Motor neuron (in vitro differentiated cells): Measurements from ENCODE around the gene INSC. TPM values are rescaled to one million over a fixed set of nuclear protein-coding genes. Genes with fewer than 3 reads are reported as not detected.

Source experiments
- ATAC-seq, 8 experiments: fragments of 200-7000 bp; cut with Tn5 transposase; replicated peaks in 6 of 8; 2 replicates each; pipeline ENCODE4 v1.8.0; 2021; ENCODE audit warnings: mild to moderate bottlenecking in 8 of 8, moderate library complexity in 8 of 8
- H3K27ac ChIP-seq, 2 donors: fragments of 250-450 bp; sonication (Bioruptor Pico); 2 replicates each; pipeline ENCODE4 v1.9.0; 2021; ENCODE audit warnings: antibody characterized with exemption in 2 of 2, mild to moderate bottlenecking in 2 of 2, moderate library complexity in 1 of 2
- H3K4me1 ChIP-seq, 2 donors: fragments of 250-450 bp; sonication (Bioruptor Pico); replicated peaks in 1 of 2; 2 replicates each; pipeline ENCODE4 v1.6.1; 2021; ENCODE audit warnings: antibody characterized with exemption in 2 of 2, mild to moderate bottlenecking in 2 of 2, moderate library complexity in 1 of 2
- H3K4me3 ChIP-seq, 5 donors: fragments of 250-450 bp; sonication (Bioruptor Pico); 2 replicates each; pipeline ENCODE4 v1.9.0; 2021; ENCODE audit warnings: antibody characterized with exemption in 5 of 5, mild to moderate bottlenecking in 5 of 5, moderate library complexity in 4 of 5
- WGBS, 10 experiments: fragments of 450-650 bp; shearing (Covaris generic); methylation state at CpG; one replicate each; pipeline ENCODE4 v1.0.0; 2022; 5-methylcytosine and 5-hydroxymethylcytosine counted together
- in situ Hi-C, 9 experiments: fragments of 400-800 bp; cut with MboI; loops; one replicate each; pipeline ENCODE4 v1.15.0; 2021; ENCODE audit warnings: low sequenced_read_pairs in 9 of 9, low pct_unique_long_range_greater_than_20kb in 2 of 9; ENCODE audit not compliant: unreplicated experiment in 9 of 9
- total RNA-seq, 8 experiments: library from RNA; unstranded; fragments of 300-600 nt; gene quantifications; 2 replicates each; pipeline versions ENCODE4 v1.2.3 to v1.2.4, GENCODE V29; 2022

INSC gene
- total RNA-seq, 8 experiments from 2014 or later: 0.13 to 9.3 (median 0.40) TPM

DNA sequence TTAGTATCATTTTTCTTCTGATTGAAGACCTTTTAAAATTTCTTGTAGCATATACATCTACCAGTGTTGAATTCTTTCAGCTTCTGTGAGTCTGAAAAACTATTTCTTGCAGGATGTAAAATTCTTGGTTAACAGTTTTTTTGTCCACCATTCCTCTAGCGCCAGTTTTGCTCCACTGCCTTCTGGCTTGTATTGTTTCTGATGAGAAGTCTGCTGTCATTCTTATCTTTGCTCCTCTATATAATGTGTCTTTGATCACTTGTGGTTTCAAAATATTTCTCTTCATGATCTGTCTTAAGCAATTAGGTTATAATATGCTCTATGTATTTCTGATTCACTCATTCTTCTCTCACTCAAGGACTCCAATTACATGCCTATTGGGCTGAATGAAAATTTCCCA, 152.3 kb downstream of the INSC start:
- in situ Hi-C loops: no loop called here
- Histone ChIP-seq H3K27ac (no peak overlapping the region), H3K4me1 (no peaks in the 10 kb centered on the region), H3K4me3 (no peak overlapping the region)
- ATAC-seq: no peak
- 0 to 100% (median 100%) methylated on average over 1 of the region's 1 CpG; no CpG with 5 or more reads in 1 of the 10 experiments for WGBS, 10 experiments

DNA sequence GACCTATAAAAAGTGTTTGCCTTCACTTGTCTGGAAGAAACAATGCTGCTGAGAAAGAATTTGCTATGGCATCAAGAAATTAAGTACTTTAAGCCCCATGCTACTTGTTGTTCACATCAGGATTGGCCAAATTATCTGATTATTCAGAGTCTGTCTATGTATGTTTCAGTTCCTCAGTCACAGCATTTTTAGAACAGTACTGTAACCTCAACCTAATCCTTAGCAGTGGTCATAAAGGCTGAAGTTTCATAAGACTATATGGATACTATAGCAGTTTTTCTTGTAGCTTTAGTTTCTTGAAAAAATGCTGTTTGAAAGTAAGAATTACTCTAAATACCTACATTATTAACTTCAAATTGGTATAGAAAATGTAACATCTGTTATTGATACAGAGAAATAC, 153.9 kb downstream of the INSC start:
- no peak overlapping the region for H3K27ac ChIP-seq
- H3K4me3 ChIP-seq: no peak overlapping the region
- H3K4me1 ChIP-seq: no peaks in the 10 kb centered on the region
- in situ Hi-C loops: no loop called here
- no peak for ATAC-seq

DNA sequence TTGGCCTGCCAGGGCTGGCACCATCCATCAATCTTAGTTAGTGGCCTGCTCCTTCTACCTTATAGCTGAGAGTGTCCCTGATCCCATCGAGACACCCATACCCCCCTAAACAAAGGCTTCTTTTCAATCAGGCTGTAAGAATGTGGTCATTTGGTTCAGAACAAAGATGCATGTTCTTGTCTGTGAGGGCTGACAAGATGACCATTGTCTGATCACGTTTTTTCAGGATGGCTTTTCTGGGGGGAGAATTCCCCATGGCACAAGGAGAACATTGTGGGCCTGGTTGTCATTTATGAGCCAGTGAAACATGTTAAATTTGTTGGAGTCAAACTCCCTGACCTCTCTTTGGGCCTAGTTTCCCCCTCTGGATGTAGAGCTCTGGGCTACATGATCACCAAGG, 160.4 kb downstream of the INSC start:
- H3K27ac ChIP-seq: no peak overlapping the region
- peaks cover 4 to 8% of the 10 kb centered on the region in 2 donors for H3K4me1 ChIP-seq
- in situ Hi-C loops: no loop called here
- no peak overlapping the region for H3K4me3 ChIP-seq
- peak in 2 of 8 experiments; percentile 27 to 48 for ATAC-seq
- 0 to 10% (median 0%) methylated on average over 1 to 2 of the region's 2 CpGs; no CpG with 5 or more reads in 5 of the 10 experiments for WGBS, 10 experiments

DNA sequence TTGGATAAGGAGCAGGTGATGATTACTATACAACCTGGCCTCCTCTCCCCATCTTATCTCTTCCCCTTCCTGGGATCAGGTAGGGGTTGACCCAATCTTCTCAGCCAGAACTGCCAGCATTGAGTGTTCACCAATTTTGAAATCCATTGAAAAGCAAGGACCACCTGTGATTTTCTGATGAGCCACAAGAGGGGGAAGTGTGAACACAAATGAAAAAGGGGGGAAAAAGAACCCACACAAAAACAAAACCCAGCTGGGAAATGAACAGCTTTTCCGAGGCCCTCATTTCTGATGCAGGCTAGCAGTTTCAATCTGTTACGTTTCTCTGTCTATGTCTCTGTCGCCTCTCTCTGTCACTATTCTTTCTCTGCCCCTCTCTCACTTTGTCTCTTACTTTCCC, 161.9 kb downstream of the INSC start:
- Histone ChIP-seq H3K4me3 (no peak overlapping the region), H3K27ac (no peak overlapping the region), H3K4me1 (peaks cover 4 to 8% of the 10 kb centered on the region in 2 donors)
- 0 to 20% (median 5%) methylated on average over 1 to 3 of the region's 3 CpGs; no CpG with 5 or more reads in 2 of the 10 experiments for WGBS, 10 experiments
- ATAC-seq: peak in 6 of 8 experiments; percentile 23 to 55 (median 36)
- in situ Hi-C loops: no loop called here

DNA sequence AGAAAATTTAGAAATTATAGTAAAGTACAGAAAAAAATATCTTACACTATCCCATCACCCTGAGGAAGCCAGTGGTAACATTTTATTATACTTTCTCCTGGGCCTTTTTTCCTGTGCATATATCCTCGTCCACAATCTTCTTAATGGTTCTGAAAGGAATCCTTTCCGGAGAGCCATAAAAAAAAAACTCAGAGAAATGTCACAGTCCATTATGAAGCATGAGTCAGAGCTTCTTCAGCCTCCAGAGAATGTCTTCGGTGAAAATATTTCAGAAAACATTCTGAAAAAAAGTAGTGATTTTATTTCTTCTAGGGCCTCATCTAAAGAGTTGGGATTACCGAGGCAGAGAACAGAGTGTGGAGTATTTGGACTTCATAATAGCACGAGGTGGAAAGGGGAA, 163.4 kb downstream of the INSC start:
- no peak overlapping the region for H3K27ac ChIP-seq
- in situ Hi-C loops: no loop called here
- peak in 5 of 8 experiments; percentile 45 to 86 (median 68) for ATAC-seq
- H3K4me1 ChIP-seq: peaks cover 4 to 8% of the 10 kb centered on the region in 2 donors
- H3K4me3 ChIP-seq: no peak overlapping the region
- 24 to 100% (median 77%) methylated on average over 2 to 5 of the region's 5 CpGs for WGBS, 10 experiments

DNA sequence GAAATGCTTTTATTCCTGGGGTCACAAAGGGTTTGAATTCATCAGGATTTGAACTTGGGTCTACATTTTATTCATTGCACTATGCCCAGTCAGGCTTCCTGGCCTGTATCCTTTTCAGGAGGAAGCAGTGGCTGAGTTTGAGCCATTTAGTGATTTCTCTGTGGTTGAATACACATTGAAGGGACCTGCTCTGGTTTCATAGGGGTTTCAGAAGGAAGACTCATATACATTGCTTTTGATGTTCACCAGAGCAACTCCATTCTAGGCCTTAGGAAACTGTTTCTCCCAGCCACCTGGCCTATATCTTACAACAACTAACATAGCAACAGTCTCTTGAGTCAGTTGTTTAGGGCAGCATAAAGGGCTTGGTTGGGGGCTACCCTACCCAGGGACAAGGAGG, 165.7 kb downstream of the INSC start:
- in situ Hi-C loops: no loop called here
- H3K4me3 ChIP-seq: no peak overlapping the region
- H3K4me1 ChIP-seq: peaks cover 4 to 5% of the 10 kb centered on the region in 2 donors
- H3K27ac ChIP-seq: no peak overlapping the region
- ATAC-seq: no peak

DNA sequence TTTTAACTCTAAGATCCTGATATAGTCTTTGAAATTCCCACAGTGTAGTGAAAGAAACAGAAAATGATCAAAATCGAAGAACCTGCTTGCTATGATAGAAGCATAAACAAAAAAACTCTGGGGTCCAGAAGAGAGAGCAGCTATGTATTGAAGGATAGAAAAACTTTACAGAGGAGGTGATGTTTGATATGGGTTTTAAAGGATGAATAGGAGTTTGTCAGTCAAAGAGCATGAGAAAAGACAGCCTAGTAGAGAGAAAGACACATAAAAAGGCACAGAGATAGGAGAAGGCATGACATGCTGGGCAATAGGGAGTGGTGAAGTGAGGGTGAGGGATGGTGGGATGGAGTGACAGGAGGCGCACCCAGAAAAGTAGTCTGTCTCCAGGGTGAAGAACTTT, 168.0 kb downstream of the INSC start:
- Histone ChIP-seq H3K4me1 (no peaks in the 10 kb centered on the region), H3K4me3 (no peak overlapping the region), H3K27ac (no peak overlapping the region)
- WGBS, 10 experiments: 0 to 100% (median 78%) methylated on average over 1 to 2 of the region's 2 CpGs
- in situ Hi-C loops: no loop called here
- ATAC-seq: no peak

DNA sequence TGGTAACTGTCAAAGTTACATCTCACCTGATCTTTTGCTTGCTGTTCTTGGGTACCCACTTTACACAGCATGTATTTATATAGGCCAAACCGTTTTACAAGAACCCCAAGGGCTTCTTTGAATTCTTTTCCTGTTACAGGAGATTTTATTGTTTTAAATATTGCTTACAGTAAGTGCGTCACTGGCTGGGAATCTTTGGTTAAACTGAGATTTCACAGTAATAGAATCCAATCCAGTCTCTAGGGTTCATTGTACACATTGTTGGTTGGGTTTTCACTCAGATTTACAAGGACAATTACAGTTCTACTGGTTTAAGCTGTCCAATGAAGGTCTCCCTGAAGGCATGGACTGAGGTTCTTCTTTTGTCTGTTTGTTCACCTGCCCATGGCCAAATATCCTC, 171.7 kb downstream of the INSC start:
- Histone ChIP-seq H3K27ac (no peak overlapping the region), H3K4me3 (no peak overlapping the region), H3K4me1 (peaks cover 0 to 4% of the 10 kb centered on the region in 2 donors)
- in situ Hi-C loops: no loop called here
- no peak for ATAC-seq
- WGBS, 10 experiments: 17 to 100% (median 70%) methylated on average over 1 to 2 of the region's 2 CpGs; no CpG with 5 or more reads in 1 of the 10 experiments

DNA sequence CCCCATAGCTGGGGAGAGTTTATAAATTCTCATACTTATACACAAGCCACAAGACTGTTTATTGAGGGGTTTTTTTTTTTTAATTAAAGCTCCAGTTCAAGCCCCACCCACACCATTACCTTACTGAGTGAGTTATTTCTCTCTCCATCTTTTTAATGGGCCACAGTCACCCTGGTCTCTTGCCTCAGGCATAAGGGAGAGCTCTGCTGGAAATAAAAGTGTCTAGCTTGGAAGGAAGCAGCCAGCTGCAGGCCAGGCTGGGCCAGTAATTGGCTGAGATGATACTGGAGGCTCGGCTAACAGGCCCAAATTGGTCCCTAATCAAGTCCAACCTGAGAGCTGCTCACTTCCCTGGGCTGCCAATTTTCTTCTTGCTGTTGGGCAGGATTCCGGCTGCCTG, 174.1 kb downstream of the INSC start:
- ATAC-seq: peak in 3 of 8 experiments; percentile 22 to 53 (median 44)
- in situ Hi-C loops: no loop called here
- 38 to 100% methylated on average over 1 to 2 of the region's 2 CpGs; no CpG with 5 or more reads in 8 of the 10 experiments for WGBS, 10 experiments
- no peak overlapping the region for H3K27ac ChIP-seq
- peaks cover 0 to 4% of the 10 kb centered on the region in 2 donors for H3K4me1 ChIP-seq
- no peak overlapping the region for H3K4me3 ChIP-seq

DNA sequence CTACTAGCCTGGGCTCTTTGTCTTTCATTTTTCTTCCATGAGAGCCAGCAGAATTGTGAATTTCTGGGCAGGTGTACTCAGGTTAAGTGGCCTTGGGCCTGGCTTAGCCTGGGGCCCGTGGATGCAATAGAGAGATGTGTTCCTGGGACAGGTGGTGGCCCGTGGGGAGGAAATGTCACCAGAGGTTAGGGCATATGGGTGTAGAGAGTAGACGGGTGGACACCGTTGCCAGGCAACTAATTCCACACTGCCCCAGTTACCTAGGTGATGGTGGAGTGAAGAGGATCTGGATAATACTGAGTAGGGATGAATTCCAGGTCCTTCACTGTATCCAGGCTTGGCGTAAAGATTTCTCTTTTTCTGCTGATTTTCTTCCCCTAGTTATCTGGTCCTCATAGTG, 175.0 kb downstream of the INSC start:
- Histone ChIP-seq H3K4me3 (no peak overlapping the region), H3K27ac (no peak overlapping the region), H3K4me1 (peaks cover 0 to 4% of the 10 kb centered on the region in 2 donors)
- ATAC-seq: peak in 3 of 8 experiments; percentile 31 to 83 (median 49)
- in situ Hi-C loops: no loop called here
- WGBS, 10 experiments: 0 to 100% (median 75%) methylated on average over 1 to 2 of the region's 5 CpGs; no CpG with 5 or more reads in 2 of the 10 experiments

DNA sequence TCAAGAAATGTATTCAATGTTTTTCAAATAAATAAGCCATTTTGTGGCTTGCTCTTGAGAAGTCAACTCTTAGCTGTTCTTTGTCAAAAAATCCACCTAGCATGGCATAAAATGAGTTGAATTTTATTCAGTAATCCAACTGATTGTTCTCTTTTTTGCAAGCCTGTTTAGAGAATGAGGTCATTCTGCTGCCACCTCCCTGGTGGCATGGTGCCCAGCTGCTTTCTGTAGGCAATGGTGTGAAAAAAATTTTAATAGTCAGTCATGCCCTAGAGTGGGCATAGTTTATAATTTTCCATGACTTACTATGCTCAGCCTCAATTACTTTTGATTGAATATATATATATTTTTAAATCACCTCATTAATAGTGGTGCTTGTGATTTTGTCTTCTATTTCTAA, 177.2 kb downstream of the INSC start:
- Histone ChIP-seq H3K4me3 (no peak overlapping the region), H3K4me1 (peaks cover 0 to 4% of the 10 kb centered on the region in 2 donors), H3K27ac (no peak overlapping the region)
- in situ Hi-C loops: no loop called here
- ATAC-seq: peak in 1 of 8 experiments; percentile 43

DNA sequence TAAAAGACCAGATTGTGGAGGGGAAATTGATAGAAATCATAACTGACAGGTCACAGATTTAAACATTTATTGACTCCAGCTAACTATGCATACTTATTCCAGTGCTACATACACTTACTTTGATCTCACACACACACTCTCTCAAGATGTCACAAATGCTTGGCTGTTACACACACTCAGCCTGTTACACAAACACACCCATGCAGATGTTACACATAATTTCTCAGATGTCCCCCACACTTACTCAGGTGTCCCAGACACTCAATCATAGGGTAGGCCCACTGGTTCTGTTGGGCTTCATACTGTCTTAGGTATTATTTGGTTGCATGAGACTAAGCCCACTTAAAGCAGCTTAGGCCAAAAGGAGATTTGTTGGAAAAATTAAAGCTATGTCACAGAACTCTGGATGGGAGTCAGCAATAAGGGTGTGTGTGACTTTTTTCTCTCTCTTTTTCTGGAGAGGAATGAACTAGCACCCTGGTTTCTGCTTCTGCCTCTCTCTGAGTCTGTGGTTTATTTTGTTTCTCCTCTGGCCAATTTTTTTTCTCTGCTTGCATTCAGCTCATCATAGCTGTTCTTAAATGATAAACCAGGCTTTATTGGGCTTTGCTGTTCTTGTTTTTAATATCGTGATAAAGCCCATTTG, 179.4 kb downstream of the INSC start:
- Histone ChIP-seq H3K4me3 (no peak overlapping the region), H3K4me1 (peaks cover 0 to 4% of the 10 kb centered on the region in 2 donors), H3K27ac (no peak overlapping the region)
- in situ Hi-C loops: no loop called here
- no peak for ATAC-seq
- 8 to 100% (median 96%) methylated on average over 1 of the region's 1 CpG for WGBS, 10 experiments

DNA sequence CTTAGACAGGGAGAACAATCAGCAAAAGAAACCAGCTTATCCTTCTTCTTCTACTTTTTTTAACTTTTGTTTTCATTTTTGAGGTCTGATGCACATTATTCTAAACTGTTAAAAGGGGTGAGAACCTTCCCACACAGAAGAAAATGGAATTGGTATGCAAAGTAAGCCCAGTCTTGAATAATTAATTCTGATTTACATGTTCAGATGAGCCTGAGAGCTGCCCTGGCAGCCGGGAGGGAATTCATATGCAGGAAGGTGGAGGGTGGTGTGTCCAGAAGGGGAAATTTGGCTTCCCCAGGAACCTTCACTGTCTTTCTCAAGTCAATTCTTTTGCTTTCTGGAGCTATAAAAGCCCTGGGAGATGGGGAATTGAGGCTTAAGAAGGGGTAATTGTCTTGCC, 181.0 kb downstream of the INSC start:
- peak in 6 of 8 experiments; percentile 32 to 99 (median 74) for ATAC-seq
- in situ Hi-C loops: no loop called here
- no peak overlapping the region for H3K27ac ChIP-seq

More for the DNA sequence above, 181.0 kb downstream of the INSC start:
- H3K4me1 ChIP-seq: no peaks in the 10 kb centered on the region
- 0 to 75% (median 7%) methylated on average over 1 of the region's 1 CpG; no CpG with 5 or more reads in 6 of the 10 experiments for WGBS, 10 experiments
- H3K4me3 ChIP-seq: no peak overlapping the region
